ENCODE results near the gene COPA. TPM values are rescaled to one million over a fixed set of nuclear protein-coding genes. Genes with fewer than 3 reads are reported as not detected.
A peak's percentile ranks its signal among the peaks of the same experiment; 100 is the strongest.

Gene COPA
- total and polyA plus RNA-seq, 10 of the 15 experiments (the other 5 are each of a cell fraction or from before 2014, with no cell fraction given): 53.7 to 180 (median 123) TPM

DNA sequence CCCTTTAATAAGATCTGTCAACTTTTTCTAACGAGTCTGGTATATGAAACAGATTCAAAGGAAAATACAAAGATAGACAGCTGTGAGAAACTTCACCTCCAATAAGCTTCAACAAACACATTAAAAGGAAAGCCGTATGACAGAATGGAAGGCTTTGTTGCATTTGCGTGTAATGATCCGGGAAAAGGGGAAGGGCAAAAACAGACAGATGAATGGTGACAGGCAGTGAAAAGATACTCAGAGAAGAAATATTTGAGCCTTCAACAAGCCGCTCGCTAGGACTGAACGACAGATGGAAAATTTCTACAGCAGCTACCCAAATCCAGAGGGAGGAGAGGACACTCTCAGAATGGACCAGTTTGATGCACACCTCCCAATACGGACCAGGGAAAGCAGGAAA, 14.9 kb downstream of the COPA start:
- Histone ChIP-seq H4K20me1 (ENCODE audit: control insufficient read depth, insufficient read depth) (no peaks in the 10 kb centered on the region), H3K4me1 (ENCODE audit: control insufficient read depth, insufficient read depth, low read length) (no peaks in the 10 kb centered on the region), H3K36me3 (ENCODE audit: control insufficient read depth in 2 of 2, insufficient read depth in 2 of 2, low read length in 1 of 2) (peaks cover 10 to 49% of the 10 kb centered on the region in 2 experiments), H3K4me3 (no peak overlapping the region), H3K9me3 (replicated peaks; ENCODE audit: control insufficient read depth, insufficient read depth, low read length) (no peaks in the 10 kb centered on the region), H3K79me2 (ENCODE audit: control insufficient read depth, insufficient read depth, low read length) (no peaks in the 10 kb centered on the region), H3K4me2 (ENCODE audit: control insufficient read depth, insufficient read depth) (no peak overlapping the region), H2AFZ (ENCODE audit: control insufficient read depth, low read depth, low read length) (no peak overlapping the region), H3K9ac (ENCODE audit: control insufficient read depth, insufficient read depth, low read length) (no peak overlapping the region), H3K27me3 (replicated peaks in 1 of 2; ENCODE audit: control insufficient read depth in 2 of 2, insufficient read depth in 2 of 2, low read length in 1 of 2) (no peaks in the 10 kb centered on the region), H3K27ac (ENCODE audit: control insufficient read depth, insufficient read depth) (no peak overlapping the region)
- WGBS (ENCODE audit: insufficient coverage, insufficient replicate concordance, low lambda C conversion rate, missing lambda C conversion rate): 93% methylated on average over 8 of the region's 8 CpGs
- SMC1A ChIA-PET (ENCODE audit: uncharacterized antibody, unreplicated experiment): interaction anchor here (0.9 to 1.1 kb wide), 3 partner anchors 9 to 37 kb away, joined by 3 to 4 read pairs (median 3); no protein-coding TSS in a partner anchor
- POLR2A ChIA-PET: interaction anchor here (0.5 to 0.9 kb wide), 2 partner anchors 8 to 26 kb away, joined by 3 to 4 read pairs; no protein-coding TSS in a partner anchor
- in situ Hi-C loops (cut with MboI) (loop anchor here (25.0 kb wide), 1 partner anchor 1291 kb away; no protein-coding TSS in a partner anchor), intact Hi-C loops (cut with micrococcal nuclease; ENCODE audit: unreplicated experiment) (no loop called here)
- CTCF ChIA-PET: interaction anchor here (0.9 to 1.8 kb wide), 7 partner anchors 9 to 133 kb away, joined by 3 to 8 read pairs (median 4); no protein-coding TSS in a partner anchor
- DNase-seq (ENCODE audit: low read depth, low spot score) (no peak), ATAC-seq (no peak), FAIRE-seq (no peak)
- TF ChIP-seq ZZZ3 (IDR thresholded peaks at IDR 0.05; ENCODE audit: control insufficient read depth, insufficient read length, low read depth) (no peak), KAT2A (conservative IDR thresholded peaks at IDR 0.05; ENCODE audit: control insufficient read depth, low read depth, low read length) (no peak), GATAD2B (conservative IDR thresholded peaks at IDR 0.05; ENCODE audit: low read depth) (no peak), FOXK2 (IDR thresholded peaks at IDR 0.05) (no peak), HDAC2 (IDR thresholded peaks at IDR 0.05) (no peak), ZNF24 (IDR thresholded peaks at IDR 0.05) (no peak)
- BruUV-seq (replicated peaks): no TSS peak
- RAD21 ChIA-PET (ENCODE audit: unreplicated experiment): interaction anchor here (1.7 kb wide), 1 partner anchor 48 kb away, joined by 3 read pairs; no protein-coding TSS in a partner anchor

DNA sequence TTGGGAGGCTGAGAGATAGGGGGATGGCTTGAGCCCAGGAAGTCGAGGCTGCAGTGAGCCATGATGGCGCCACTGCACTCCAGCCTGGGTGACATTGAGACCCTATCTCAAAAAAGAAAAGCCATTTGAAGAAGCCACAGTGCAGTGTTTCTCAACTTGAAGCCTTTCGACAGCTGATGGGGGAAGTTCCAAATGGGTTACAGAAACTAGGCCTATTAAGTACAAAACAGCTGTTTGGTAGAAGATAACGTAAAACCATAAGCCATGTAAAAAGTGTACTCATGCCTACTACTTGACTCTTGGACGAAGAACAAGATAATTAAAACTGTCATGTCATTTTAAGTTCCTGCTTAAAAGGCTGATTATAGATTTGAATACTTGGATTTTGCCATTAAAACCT, 16.6 kb downstream of the COPA start:
- Histone ChIP-seq H3K79me2 (ENCODE audit: control insufficient read depth, insufficient read depth, low read length) (no peaks in the 10 kb centered on the region; the same call in 1 of the 2 replicates), H3K4me2 (ENCODE audit: control insufficient read depth, insufficient read depth) (no peak overlapping the region), H3K27me3 (replicated peaks in 1 of 2; ENCODE audit: control insufficient read depth in 2 of 2, insufficient read depth in 2 of 2, low read length in 1 of 2) (no peaks in the 10 kb centered on the region), H3K36me3 (ENCODE audit: control insufficient read depth in 2 of 2, insufficient read depth in 2 of 2, low read length in 1 of 2) (peaks cover 10 to 55% of the 10 kb centered on the region in 2 experiments), H2AFZ (ENCODE audit: control insufficient read depth, low read depth, low read length) (no peak overlapping the region), H4K20me1 (ENCODE audit: control insufficient read depth, insufficient read depth) (no peaks in the 10 kb centered on the region), H3K27ac (ENCODE audit: control insufficient read depth, insufficient read depth) (no peak overlapping the region), H3K9ac (ENCODE audit: control insufficient read depth, insufficient read depth, low read length) (no peak overlapping the region), H3K4me3 (no peak overlapping the region), H3K9me3 (replicated peaks; ENCODE audit: control insufficient read depth, insufficient read depth, low read length) (no peaks in the 10 kb centered on the region), H3K4me1 (ENCODE audit: control insufficient read depth, insufficient read depth, low read length) (no peaks in the 10 kb centered on the region)
- TF ChIP-seq STAT1 (conservative IDR thresholded peaks at IDR 0.05): no peak
- DNase-seq (ENCODE audit: low read depth, low spot score) (no peak), ATAC-seq (no peak), FAIRE-seq (peak; percentile 65)
- CTCF ChIA-PET: no interaction called here
- SMC1A ChIA-PET (ENCODE audit: uncharacterized antibody, unreplicated experiment): interaction anchor here (0.6 kb wide), 1 partner anchor 176 kb away, joined by 3 read pairs; no protein-coding TSS in a partner anchor
- RAD21 ChIA-PET (ENCODE audit: unreplicated experiment): no interaction called here
- no TSS peak for BruUV-seq (replicated peaks)
- intact Hi-C loops (cut with micrococcal nuclease; ENCODE audit: unreplicated experiment) (no loop called here), in situ Hi-C loops (cut with MboI) (loop anchor here (25.0 kb wide), 1 partner anchor 1289 kb away; no protein-coding TSS in a partner anchor)
- POLR2A ChIA-PET: no interaction called here
- 96% methylated on average over 5 of the region's 5 CpGs for WGBS (ENCODE audit: insufficient coverage, insufficient replicate concordance, low lambda C conversion rate, missing lambda C conversion rate)

Measured in GM12878 (cell line).